IPS-18a (cell line): ENCODE data around the gene SCARF2.

Source experiments
- H3K27ac ChIP-seq: one replicate; pipeline ENCODE4 v1.5.1; 2013; ENCODE audit warnings: low read length
- H3K27me3 ChIP-seq: one replicate; pipeline ENCODE4 v1.6.1; 2013; ENCODE audit warnings: mild to moderate bottlenecking, low read length; ENCODE audit not compliant: control insufficient read depth, insufficient read depth
- H3K36me3 ChIP-seq: one replicate; pipeline ENCODE4 v1.6.1; 2013; ENCODE audit warnings: low read depth, low read length; ENCODE audit not compliant: control insufficient read depth
- H3K4me1 ChIP-seq: one replicate; pipeline ENCODE4 v1.6.1; 2013; ENCODE audit warnings: low read depth, low read length; ENCODE audit not compliant: control insufficient read depth
- H3K4me3 ChIP-seq: one replicate; pipeline ENCODE4 v1.5.1; 2013; ENCODE audit warnings: low read length
- H3K9ac ChIP-seq: one replicate; pipeline ENCODE4 v1.6.1; 2013; ENCODE audit warnings: mild to moderate bottlenecking, low read length, moderate library complexity
- H3K9me3 ChIP-seq: one replicate; pipeline ENCODE4 v1.6.1; 2013; ENCODE audit warnings: low read depth, low read length; ENCODE audit not compliant: control insufficient read depth

SCARF2 gene

DNA sequence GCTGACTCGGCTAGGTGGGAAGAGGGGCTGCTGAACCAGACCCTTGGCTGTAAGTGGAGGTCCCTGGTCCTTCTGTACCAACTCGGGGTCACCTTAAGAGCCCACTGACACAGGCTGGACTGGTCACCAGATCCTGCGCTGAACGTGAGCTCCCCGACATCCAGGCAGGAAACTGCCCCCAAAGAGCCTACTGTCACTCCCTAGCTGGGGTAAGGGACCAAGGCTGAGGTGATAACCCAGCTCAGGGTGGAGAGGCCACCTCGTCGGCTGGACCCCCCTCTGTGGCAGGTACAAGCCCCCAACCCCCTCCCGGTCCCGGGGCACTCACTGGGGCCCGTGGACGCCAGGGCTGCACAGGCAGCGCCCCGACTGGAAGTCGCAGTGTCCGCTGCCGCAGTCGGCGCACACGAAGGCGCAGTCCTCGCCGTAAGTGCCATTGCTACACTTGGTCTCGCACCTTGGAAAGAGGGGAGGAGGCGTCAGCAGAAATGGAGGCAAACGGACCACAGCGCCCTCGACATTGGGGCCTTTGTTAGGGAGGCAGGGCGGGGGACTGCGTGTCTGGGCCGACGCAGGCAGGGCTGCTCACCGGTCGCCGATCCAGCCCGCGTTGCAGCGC lies 7.4 kb downstream of the SCARF2 start:
- Histone ChIP-seq H3K27ac (no peak overlapping the region), H3K36me3 (no peaks in the 10 kb centered on the region), H3K4me1 (peaks cover 10% of the 10 kb centered on the region), H3K4me3 (peak overlapping the region; percentile 45), H3K9me3 (no peaks in the 10 kb centered on the region), H3K9ac (no peak overlapping the region), H3K27me3 (peaks cover 70% of the 10 kb centered on the region)

DNA sequence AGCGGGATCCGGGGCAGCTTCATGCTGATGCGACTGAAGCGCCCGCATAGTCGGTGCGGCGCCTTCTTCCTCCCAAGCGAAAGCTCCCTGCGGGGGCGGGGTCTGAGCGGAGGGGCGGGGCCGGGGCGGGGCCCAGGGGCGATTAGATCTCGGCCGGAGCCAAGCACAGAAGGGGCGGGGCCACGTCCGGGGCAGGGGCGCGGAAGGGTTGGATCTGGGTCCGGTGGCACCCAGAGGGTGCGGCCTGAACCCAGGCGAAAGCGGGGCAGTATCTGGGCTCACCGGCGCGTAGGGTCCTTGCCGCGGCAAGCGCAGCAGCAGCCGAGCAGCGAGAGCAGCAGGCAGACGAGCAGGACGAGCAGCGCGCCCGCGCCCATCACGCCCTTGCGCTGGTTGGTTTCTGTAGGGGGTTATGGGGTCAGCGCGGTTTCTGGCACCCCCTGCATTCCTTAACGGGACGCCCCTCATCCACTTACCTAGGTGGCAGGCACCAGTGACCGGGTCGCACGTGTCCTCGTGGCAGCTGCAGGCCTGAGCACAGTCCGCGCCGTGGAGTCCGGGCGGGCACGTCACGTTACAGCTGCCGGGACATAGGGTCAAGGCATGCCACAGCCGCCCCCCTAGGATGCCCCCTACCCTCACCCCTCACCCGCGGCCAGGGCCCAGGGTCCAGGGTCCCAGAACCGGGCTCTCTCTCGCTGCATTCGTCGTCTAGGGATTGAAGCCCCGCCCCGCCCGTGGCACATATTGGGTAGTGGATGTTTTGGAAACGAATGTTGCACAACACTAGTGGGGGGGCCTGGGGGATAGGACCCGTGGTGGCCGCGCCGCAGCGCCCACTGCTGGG lies 8.1 kb downstream of the SCARF2 start:
- H3K4me1 ChIP-seq = peaks cover 10% of the 10 kb centered on the region
- no peak overlapping the region for H3K9ac ChIP-seq
- no peaks in the 10 kb centered on the region for H3K9me3 ChIP-seq
- peaks cover 63% of the 10 kb centered on the region for H3K27me3 ChIP-seq
- no peak overlapping the region for H3K27ac ChIP-seq
- H3K4me3 ChIP-seq = peak overlapping the region; percentile 49
- no peaks in the 10 kb centered on the region for H3K36me3 ChIP-seq

DNA sequence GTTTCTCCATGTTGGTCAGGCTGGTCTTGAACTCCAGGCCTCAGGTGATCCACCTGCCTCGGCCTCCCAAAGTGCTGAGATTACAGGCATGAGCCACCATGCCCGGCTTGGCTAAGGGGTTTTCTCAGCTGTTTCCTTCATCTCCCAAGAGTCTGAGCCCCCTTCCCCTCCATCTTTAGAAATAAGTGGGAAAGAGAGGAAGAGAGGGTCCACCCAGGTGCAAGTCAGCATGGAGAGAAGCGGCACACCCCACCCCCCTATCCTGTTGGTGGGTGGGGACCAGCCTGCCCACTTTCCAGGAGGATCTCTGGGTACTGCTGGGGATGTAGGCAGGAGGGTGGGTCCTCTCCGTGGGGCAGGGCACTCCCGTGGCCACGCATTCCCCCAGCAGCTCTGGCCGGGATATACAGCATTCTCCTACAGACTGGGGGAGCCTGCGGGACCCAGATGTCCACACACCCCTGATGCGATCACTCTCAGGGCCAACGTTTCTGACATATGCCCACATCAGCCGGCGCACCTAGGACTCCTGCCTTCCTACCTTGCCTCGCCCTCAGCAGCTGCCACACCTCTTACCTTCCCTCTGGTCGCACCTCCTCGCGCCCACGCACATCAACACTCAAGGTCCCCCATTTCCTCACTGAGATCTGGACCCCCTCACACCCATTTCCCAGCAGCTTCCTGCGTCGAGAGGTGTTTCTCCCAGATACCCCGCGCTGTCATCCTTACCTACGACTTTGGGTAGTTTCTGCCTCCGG lies 8.9 kb downstream of the SCARF2 start:
- H3K36me3 ChIP-seq = no peaks in the 10 kb centered on the region
- H3K9ac ChIP-seq = no peak overlapping the region
- no peaks in the 10 kb centered on the region for H3K9me3 ChIP-seq
- H3K4me1 ChIP-seq = peaks cover 13% of the 10 kb centered on the region
- no peak overlapping the region for H3K27ac ChIP-seq
- H3K27me3 ChIP-seq = peaks cover 55% of the 10 kb centered on the region
- H3K4me3 ChIP-seq = no peak overlapping the region

DNA sequence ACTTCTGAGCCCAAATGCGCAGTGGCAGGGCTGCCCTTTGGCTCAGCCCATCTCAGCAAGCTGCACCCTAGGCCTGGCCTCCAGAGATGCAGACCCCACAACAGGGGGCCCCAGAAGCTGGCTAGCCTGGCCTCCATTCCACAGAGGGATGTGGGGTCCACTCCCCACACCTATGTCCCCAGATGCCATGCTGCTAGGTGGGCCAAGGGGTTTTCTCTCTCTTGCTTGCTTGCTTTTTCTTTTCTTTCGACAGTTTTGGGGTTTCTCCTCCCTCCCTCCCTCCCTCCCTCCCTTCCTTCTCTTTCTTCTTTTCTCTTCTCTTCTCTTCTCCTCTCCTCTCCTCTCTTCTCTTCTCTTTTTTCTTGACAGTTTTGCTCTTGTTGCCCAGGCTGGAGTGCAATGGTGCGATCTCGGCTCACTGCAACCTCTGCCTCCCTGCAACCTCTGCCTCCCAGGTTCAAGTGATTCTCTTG lies 9.6 kb downstream of the SCARF2 start:
- Histone ChIP-seq H3K4me3 (no peak overlapping the region), H3K36me3 (no peaks in the 10 kb centered on the region), H3K27me3 (peaks cover 48% of the 10 kb centered on the region), H3K9me3 (no peaks in the 10 kb centered on the region), H3K4me1 (peaks cover 13% of the 10 kb centered on the region), H3K27ac (no peak overlapping the region), H3K9ac (no peak overlapping the region)

DNA sequence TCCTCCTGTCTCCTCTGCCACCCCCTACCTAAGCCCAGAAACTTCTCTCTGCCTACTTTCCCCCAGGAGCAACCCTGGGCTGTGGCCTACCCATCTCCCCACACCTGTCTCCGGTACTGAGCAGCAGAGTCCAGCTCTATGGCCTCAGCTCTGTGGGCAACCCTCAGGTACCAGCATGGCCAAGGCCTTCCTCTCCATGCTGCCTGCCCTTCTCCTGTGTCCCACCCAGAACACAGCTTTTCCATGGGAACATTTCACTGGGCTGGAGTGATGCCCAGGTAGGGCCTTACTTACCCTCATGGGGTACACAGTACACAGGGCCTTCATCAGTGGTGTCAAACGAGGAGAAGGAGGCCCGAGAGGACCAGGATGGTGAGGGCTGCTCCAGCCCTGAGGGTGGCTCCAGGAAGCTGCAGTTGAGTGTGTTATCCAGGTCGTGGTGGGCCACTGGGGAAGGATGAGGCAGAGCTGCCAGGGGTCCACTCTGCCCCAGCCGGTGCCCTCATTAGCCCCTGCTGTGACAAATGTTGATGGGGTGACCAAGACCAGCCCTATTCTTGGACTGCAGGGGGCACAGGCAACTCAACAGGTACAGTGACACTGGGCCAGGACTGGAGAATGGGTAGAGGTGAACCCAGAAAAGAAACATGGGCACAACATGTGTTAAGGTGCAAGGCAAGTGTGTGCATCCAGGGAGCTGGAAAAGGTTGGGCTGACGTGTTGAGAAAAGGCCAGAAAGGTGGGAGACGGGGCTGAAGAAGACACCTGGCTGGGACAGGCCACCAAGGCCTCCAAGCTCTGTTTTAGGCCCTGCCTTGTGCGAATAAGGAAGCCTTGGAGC lies 10.3 kb downstream of the SCARF2 start:
- no peak overlapping the region for H3K27ac ChIP-seq
- no peaks in the 10 kb centered on the region for H3K9me3 ChIP-seq
- H3K4me1 ChIP-seq = peaks cover 13% of the 10 kb centered on the region
- peaks cover 41% of the 10 kb centered on the region for H3K27me3 ChIP-seq
- H3K4me3 ChIP-seq = no peak overlapping the region
- H3K36me3 ChIP-seq = no peaks in the 10 kb centered on the region
- no peak overlapping the region for H3K9ac ChIP-seq

DNA sequence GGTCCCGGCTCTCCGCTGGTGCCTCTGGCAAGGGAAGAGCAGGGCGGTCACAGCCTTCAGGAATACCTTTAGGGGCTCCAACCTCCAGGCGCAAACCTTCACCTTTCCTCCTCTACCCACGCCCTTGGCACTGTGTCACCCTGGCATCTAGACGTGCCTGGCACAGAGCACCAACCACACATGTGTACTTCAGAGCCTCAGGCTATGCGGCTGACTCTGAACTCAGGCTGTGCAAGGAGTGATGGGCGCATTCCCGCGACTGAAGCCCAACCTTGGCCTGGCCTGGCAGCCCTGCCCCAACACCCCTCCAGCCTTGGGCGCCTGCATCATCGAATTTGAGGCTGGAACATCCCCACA lies 11.4 kb downstream of the SCARF2 start:
- Histone ChIP-seq H3K9me3 (no peaks in the 10 kb centered on the region), H3K36me3 (no peaks in the 10 kb centered on the region), H3K9ac (no peak overlapping the region), H3K27ac (no peak overlapping the region), H3K4me1 (peaks cover 13% of the 10 kb centered on the region), H3K4me3 (no peak overlapping the region), H3K27me3 (peaks cover 31% of the 10 kb centered on the region)

DNA sequence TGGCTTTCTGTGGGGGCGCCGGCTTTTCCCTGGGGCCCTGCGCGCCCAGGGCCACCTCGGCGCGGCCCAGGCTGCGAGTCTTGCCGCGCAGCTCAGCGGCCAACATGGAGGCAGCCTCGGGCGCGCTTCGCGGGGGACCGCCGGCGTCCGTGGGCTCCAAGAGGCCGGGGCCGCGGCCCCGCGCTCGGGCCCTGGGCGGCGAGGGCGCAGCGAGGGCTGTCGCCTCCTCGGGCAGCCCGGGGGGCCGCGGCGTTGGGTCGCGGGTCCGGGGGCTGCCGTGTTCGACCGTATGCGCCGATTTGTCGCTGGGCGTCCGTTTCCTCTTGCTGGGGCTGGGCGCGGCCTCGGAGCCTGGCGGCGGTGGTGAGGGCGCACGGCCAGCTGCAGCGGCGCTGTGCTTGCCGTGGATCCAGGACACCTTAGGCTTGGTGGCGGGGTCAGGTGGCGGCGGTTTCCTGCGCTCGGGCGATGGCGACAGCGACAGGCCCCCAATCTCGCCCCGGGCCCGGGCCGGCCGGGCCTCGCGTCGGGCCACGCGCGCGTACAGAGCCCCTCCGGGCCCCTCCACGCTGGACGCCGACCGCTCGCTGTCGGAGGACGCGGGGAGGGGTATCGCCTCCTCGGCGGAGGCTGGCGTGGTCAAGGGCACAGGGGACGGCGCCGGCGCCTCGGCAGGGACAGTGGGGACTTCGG lies 11.9 kb downstream of the SCARF2 start:
- Histone ChIP-seq H3K27ac (no peak overlapping the region), H3K4me3 (no peak overlapping the region), H3K9ac (no peak overlapping the region), H3K27me3 (peaks cover 25% of the 10 kb centered on the region), H3K36me3 (no peaks in the 10 kb centered on the region), H3K9me3 (no peaks in the 10 kb centered on the region), H3K4me1 (peaks cover 13% of the 10 kb centered on the region)

DNA sequence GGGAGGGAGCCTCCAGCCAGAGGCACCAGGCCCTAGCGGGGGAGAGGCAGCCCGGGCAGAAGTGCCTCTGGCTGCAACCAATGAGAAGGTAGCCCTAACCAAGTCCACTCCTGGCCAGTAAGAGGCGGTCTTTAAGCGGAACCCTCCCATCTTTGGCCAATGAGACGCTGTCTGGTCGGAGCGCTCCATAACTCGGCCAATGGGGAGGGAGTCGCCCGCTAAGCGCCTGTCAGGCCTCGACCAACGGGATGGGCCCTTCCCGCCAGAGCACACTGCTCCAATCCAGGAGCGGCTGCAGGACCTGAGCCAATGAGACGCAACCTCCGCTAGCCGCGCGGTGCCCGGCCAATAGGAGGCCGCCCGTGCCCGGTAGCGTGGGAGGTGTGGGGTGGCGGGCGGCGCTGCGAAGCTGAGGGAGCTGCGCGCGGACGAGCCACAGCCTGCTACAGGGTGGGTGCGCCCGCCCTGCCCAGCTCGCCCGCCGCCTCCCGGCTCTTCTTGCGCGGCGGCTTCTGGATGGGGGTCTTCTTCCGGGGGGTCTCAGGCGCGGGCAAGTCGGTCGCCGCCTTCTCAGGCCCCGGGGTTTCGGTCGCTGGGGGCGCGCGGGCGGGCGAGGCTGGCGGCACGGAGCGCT lies 12.6 kb downstream of the SCARF2 start:
- H3K4me3 ChIP-seq = no peak overlapping the region

DNA sequence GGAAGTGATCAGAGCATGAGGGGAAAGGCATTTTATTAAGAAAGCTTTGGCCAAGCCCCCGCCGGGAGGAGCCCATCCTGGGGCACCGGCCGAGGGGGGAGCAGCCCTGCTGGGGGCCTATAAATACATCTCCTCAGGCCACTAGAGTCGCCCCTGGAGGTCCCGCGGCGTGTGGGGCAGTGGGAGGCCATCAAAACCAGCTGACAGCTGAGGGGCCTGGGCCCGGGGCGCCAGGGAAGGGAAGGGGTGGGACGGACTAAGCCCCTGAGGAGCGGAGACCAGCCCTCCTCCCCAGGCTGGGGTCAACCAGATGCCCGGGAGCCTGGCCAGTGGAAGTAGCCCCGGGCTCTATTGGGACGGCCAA lies 13.1 kb downstream of the SCARF2 start:
- Histone ChIP-seq H3K9ac (no peak overlapping the region), H3K9me3 (no peaks in the 10 kb centered on the region), H3K27me3 (peaks cover 14% of the 10 kb centered on the region), H3K27ac (no peak overlapping the region), H3K4me1 (peaks cover 7% of the 10 kb centered on the region), H3K36me3 (no peaks in the 10 kb centered on the region), H3K4me3 (no peak overlapping the region)

More for the DNA sequence above, 12.6 kb downstream of the SCARF2 start:
- Histone ChIP-seq H3K9ac (no peak overlapping the region), H3K9me3 (no peaks in the 10 kb centered on the region), H3K27me3 (peaks cover 19% of the 10 kb centered on the region), H3K4me1 (peaks cover 10% of the 10 kb centered on the region), H3K36me3 (no peaks in the 10 kb centered on the region), H3K27ac (no peak overlapping the region)

DNA sequence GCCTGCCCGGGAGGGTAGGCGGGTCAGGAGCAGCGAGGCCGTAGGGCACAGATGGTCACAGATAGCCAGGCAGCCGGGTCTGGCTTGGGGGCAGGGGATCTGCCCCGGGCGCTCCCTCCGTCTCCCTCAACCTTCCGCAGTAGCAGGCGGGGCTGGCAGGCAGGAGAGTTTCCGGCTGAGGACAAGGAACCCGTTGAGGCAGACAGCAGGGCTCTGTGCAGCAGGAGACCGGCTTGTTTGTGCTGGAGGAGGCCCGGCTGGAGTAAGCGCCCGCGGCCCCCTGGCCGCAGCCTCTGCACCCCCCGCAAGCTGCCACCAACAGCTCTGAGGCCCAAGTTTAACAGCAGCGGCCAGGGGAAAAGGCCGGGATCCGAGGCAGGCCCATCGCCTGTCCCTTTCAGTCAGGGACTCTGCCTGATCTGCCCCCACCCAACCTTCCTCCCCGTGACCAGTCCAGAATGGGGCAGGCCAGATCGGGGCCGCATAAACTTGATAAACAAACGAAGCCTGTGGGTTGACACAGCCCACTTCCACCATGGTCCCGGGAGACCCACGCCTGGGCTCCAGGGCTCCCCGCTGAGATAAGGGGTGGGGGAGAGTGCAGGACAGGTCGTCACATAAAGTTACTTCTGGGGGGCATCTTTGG lies 13.6 kb downstream of the SCARF2 start:
- no peaks in the 10 kb centered on the region for H3K36me3 ChIP-seq
- H3K9ac ChIP-seq = no peak overlapping the region
- no peaks in the 10 kb centered on the region for H3K9me3 ChIP-seq
- peaks cover 7% of the 10 kb centered on the region for H3K4me1 ChIP-seq
- no peak overlapping the region for H3K4me3 ChIP-seq
- H3K27me3 ChIP-seq = peaks cover 8% of the 10 kb centered on the region
- H3K27ac ChIP-seq = no peak overlapping the region
